Islet of Langerhans (tissue), 1 donor: Measurements from ENCODE around the gene PRKN.
"Not testable (repeated sequence)": the region's sequence is repeated elsewhere in the genome, so short reads cannot be mapped to it uniquely, and the experiment has no call there.

Source experiments
- FAIRE-seq: peaks from one replicate; lab custom pipeline; 2011; peaks lifted over from hg19 to GRCh38; lab: Jason Lieb, UNC

Gene PRKN

GRCh38 chr6:162710936-162711335 is 16.6 kb downstream of the PRKN start:
- no peak for FAIRE-seq

GRCh38 chr6:162710419-162710818 is 17.1 kb downstream of the PRKN start:
- no peak for FAIRE-seq

GRCh38 chr6:162709431-162709830 is 18.1 kb downstream of the PRKN start:
- no peak for FAIRE-seq

- FAIRE-seq = no peak
Observed at GRCh38 chr6:162708971-162709370, 18.6 kb downstream of the PRKN start.

GRCh38 chr6:162706232-162706631 is 21.3 kb downstream of the PRKN start:
- peak; percentile 5 for FAIRE-seq

GRCh38 chr6:162705736-162706135 is 21.8 kb downstream of the PRKN start:
- FAIRE-seq = no peak

GRCh38 chr6:162704001-162704400 is 23.6 kb downstream of the PRKN start:
- FAIRE-seq = no peak

- no peak for FAIRE-seq
Observed at GRCh38 chr6:162702446-162702845, 25.1 kb downstream of the PRKN start.

- no peak for FAIRE-seq
Observed at GRCh38 chr6:162701551-162701950, 26.0 kb downstream of the PRKN start.

GRCh38 chr6:162700966-162701365 is 26.6 kb downstream of the PRKN start:
- FAIRE-seq = no peak

- FAIRE-seq = no peak
Observed at GRCh38 chr6:162699961-162700360, 27.6 kb downstream of the PRKN start.

- FAIRE-seq = no peak
Observed at GRCh38 chr6:162698440-162698839, 29.1 kb downstream of the PRKN start.

- no peak for FAIRE-seq
Observed at GRCh38 chr6:162697872-162698403, 29.6 kb downstream of the PRKN start.

GRCh38 chr6:162690158-162690557 is 37.4 kb downstream of the PRKN start:
- FAIRE-seq = no peak

- no peak for FAIRE-seq
Observed at GRCh38 chr6:162688751-162689345, 38.7 kb downstream of the PRKN start.

- no peak for FAIRE-seq
Observed at GRCh38 chr6:162685586-162685985, 42.0 kb downstream of the PRKN start.

GRCh38 chr6:162684961-162685360 is 42.6 kb downstream of the PRKN start:
- no peak for FAIRE-seq

- no peak for FAIRE-seq
Observed at GRCh38 chr6:162684052-162684451, 43.5 kb downstream of the PRKN start.

- no peak for FAIRE-seq
Observed at GRCh38 chr6:162683135-162683534, 44.4 kb downstream of the PRKN start.

- no peak for FAIRE-seq
Observed at GRCh38 chr6:162681447-162681846, 46.1 kb downstream of the PRKN start.

GRCh38 chr6:162680871-162681270 is 46.7 kb downstream of the PRKN start:
- FAIRE-seq = no peak

- FAIRE-seq = no peak
Observed at GRCh38 chr6:162680367-162680766, 47.2 kb downstream of the PRKN start.

- FAIRE-seq = no peak
Observed at GRCh38 chr6:162679681-162680080, 47.9 kb downstream of the PRKN start.

- not testable (repeated sequence) for FAIRE-seq
Observed at GRCh38 chr6:162678896-162679295, 48.7 kb downstream of the PRKN start.

GRCh38 chr6:162675503-162675902 is 52.1 kb downstream of the PRKN start:
- FAIRE-seq = no peak
